SK-N-SH treated with all-trans-retinoic acid at 6 μM for 48 hours (cell line): ENCODE data around the gene TRIM2.

ENCODE experiments used
- ATAC-seq: fragments of 200-7000 bp; cut with Tn5 transposase; 3 replicates; pipeline ENCODE4 v1.9.1; 2020; ENCODE audit warnings: mild to moderate bottlenecking, moderate library complexity
- ARNTL ChIP-seq: fragments of 450-650 bp; formaldehyde crosslinking; IDR thresholded peaks from 2 replicates; pipeline ENCODE4 v1.5.0; 2020; ENCODE audit warnings: low read depth, mild to moderate bottlenecking, moderate library complexity, borderline replicate concordance
- BACH2 ChIP-seq: fragments of 250-450 bp; sonication (Bioruptor Pico); IDR thresholded peaks from 2 replicates; pipeline ENCODE4 v1.9.0; 2021; ENCODE audit warnings: mild to moderate bottlenecking, borderline replicate concordance
- CSDC2 ChIP-seq: fragments of 250-450 bp; sonication (Bioruptor Pico); IDR thresholded peaks from 2 replicates; pipeline ENCODE4 v1.5.0; 2020; ENCODE audit warnings: mild to moderate bottlenecking, moderate library complexity
- ESRRG ChIP-seq: fragments of 250-450 bp; sonication (Bioruptor Pico); IDR thresholded peaks from 2 replicates; pipeline ENCODE4 v1.6.1; 2021; ENCODE audit warnings: mild to moderate bottlenecking
- ISL1 ChIP-seq: fragments of 250-450 bp; sonication (Bioruptor Pico); IDR thresholded peaks from 2 replicates; pipeline ENCODE4 v2.1.2; 2022; ENCODE audit warnings: mild to moderate bottlenecking, moderate library complexity
- OSR1 ChIP-seq: fragments of 250-450 bp; sonication (Bioruptor Pico); IDR thresholded peaks from 2 replicates; pipeline ENCODE4 v1.8.0; 2022; ENCODE audit warnings: moderate library complexity, mild to moderate bottlenecking, inconsistent platforms
- PPARA ChIP-seq: fragments of 250-450 bp; sonication (Bioruptor Pico); IDR thresholded peaks from 2 replicates; pipeline ENCODE4 v1.5.0; 2020; ENCODE audit warnings: mild to moderate bottlenecking, borderline replicate concordance
- RARB ChIP-seq: fragments of 250-450 bp; sonication (Bioruptor Pico); IDR thresholded peaks from 2 replicates; pipeline ENCODE4 v1.8.0; 2021; ENCODE audit warnings: mild to moderate bottlenecking, moderate library complexity
- TCF4 ChIP-seq: fragments of 250-450 bp; sonication (Bioruptor Pico); IDR thresholded peaks from 2 replicates; pipeline ENCODE4 v1.8.0; 2021; ENCODE audit warnings: mild to moderate bottlenecking, moderate library complexity, borderline replicate concordance
- TOX ChIP-seq: fragments of 250-450 bp; sonication (Bioruptor Pico); IDR thresholded peaks from 2 replicates; pipeline ENCODE4 v1.8.0; 2021; ENCODE audit warnings: mild to moderate bottlenecking, moderate library complexity, borderline replicate concordance
- ZC3H10 ChIP-seq: fragments of 250-450 bp; sonication (Bioruptor Pico); IDR thresholded peaks from 2 replicates; pipeline ENCODE4 v1.5.1; 2021; ENCODE audit warnings: mild to moderate bottlenecking, moderate library complexity
- ZFP3 ChIP-seq: fragments of 250-450 bp; sonication (Bioruptor Pico); IDR thresholded peaks from 2 replicates; pipeline ENCODE4 v1.5.0; 2020; ENCODE audit warnings: mild to moderate bottlenecking, moderate library complexity
- ZFP30 ChIP-seq: fragments of 450-650 bp; formaldehyde crosslinking; IDR thresholded peaks from 2 replicates; pipeline ENCODE4 v1.5.0; 2022; ENCODE audit warnings: mild to moderate bottlenecking, moderate library complexity
- ZNF70 ChIP-seq: fragments of 450-650 bp; formaldehyde crosslinking; IDR thresholded peaks from 2 replicates; pipeline ENCODE4 v1.5.0; 2020; ENCODE audit warnings: mild to moderate bottlenecking, moderate library complexity
- TF ChIP-seq, protein P1 (sequence below): fragments of 250-450 bp; sonication (Bioruptor Pico); IDR thresholded peaks from 2 replicates; pipeline ENCODE4 v1.8.0; 2020; ENCODE audit warnings: mild to moderate bottlenecking, moderate library complexity, borderline replicate concordance
- TF ChIP-seq, protein P2 (sequence below): fragments of 250-450 bp; sonication (Bioruptor Pico); IDR thresholded peaks from 2 replicates; pipeline ENCODE4 v1.5.1; 2020; ENCODE audit warnings: low read depth, mild to moderate bottlenecking, moderate library complexity
- TF ChIP-seq, protein P3 (sequence below): fragments of 250-450 bp; sonication (Bioruptor Pico); IDR thresholded peaks from 2 replicates; pipeline ENCODE4 v1.5.0; 2020; ENCODE audit warnings: mild to moderate bottlenecking, moderate library complexity
- TF ChIP-seq, protein P4 (sequence below): fragments of 250-450 bp; sonication (Bioruptor Pico); IDR thresholded peaks from 2 replicates; pipeline ENCODE4 v1.5.1; 2021; ENCODE audit warnings: mild to moderate bottlenecking, moderate library complexity
- TF ChIP-seq, protein P5 (sequence below): fragments of 250-450 bp; sonication (Bioruptor Pico); IDR thresholded peaks from 2 replicates; pipeline ENCODE4 v1.8.0; 2021; ENCODE audit warnings: low read depth, mild to moderate bottlenecking, moderate library complexity, borderline replicate concordance

The TRIM2 gene

DNA sequence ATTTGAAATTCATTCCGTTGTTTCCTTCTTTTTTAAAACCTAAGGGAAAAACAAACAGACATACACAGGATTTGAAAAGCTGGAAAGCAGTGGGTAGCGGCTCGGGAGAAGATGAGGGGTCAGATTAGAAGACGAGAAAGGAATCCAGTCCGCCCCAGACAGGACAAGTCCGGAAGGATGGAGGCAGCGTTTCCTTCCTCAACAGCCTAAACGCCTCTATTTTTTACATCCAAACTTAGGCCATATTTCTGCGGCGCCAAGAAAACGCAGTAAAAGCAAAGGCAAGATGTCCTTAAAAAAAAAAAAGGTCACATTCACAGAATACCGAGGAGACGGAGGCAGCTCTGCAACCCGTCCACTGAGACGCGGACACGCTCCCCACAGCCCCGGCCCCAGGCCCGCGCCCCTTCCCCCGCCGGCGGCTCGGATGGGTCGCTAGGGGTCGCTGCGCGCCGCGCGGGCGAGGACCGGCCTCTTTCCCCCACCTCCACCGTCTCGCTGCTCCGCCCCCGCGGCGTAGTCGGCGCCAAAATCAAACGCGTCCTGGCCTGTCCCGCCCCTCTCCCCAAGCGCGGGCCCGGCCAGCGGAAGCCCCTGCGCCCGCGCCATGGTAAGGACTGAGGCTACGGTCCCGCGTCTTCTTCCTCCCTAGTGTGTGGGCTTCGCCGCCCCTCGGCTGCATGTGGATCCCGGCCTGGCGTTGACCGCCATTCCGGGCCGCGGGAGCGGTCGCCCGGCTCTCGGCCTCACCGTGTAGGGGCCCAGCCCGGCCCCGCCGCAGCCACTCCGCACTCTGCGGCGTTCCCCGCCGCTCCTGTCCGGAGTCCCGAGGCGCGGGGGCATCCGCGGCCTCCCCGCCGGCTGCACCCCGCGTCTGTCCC lies 140.1 kb downstream of the TRIM2 start, which contains the start of gene MND1:
MND1 (plus strand) TSS at position 558 of the 881 bp plus-strand sequence; CDS start at position 608, 50 bp downstream.
- peak; percentile 86 for ATAC-seq
- TF ChIP-seq PPARA (CRISPR knock-in tag) = 0 out of 2 replicates have a peak, but pooled peaks have one; percentile 5
- no peak for TF ChIP-seq ISL1 (CRISPR knock-in tag)

DNA sequence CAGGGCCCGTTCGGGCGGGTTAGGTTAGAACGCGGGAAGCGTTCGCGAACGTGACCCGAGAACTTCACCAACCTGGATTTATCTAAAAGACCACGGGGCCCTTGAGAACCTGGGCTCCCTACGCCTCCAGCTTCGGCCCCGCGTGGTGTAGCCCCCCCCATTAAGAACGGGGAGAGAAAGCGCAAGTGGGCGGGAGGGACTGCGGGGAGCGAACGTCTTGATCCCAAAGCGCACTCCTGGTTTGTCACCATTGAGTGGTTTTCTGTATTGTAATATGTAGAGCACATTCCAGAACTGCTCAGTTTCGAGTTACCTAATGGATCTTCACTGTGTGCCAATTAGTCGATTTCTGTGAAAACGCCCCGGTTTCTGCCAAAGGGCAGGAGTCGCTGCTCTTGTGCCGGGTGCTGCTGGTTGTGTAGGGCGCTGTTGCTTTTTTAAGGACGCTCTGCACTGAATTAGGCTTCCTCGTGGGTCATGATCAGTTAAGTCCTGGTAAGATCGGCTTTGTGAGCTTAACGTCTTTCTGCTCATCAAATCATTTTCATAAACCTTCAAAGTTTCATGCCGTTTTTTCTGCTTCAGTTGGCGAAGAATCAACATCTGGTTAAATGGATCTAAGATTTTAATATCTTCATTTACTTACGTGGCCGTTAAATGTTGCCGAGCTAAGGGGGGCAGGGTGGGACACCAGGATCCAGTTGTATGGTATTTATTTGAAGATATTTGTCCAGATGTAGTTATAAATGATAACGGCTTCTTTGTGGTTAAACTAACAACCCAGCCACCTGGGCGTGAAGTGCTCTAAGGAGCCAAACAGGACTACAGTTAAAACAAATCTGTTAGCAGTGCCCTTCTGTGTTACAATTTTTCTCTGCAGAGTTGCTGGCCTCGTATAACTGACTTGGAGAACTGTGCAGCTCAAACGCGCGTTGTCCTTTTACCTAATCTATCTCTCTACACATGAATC lies 141.1 kb downstream of the TRIM2 start:
- peak; percentile 71 for ATAC-seq
- TF ChIP-seq TOX (CRISPR knock-in tag) (no peak), ESRRG (CRISPR knock-in tag) (no peak), ZFP3 (no peak), OSR1 (CRISPR knock-in tag) (no peak)
- TF ChIP-seq, protein P1, sequence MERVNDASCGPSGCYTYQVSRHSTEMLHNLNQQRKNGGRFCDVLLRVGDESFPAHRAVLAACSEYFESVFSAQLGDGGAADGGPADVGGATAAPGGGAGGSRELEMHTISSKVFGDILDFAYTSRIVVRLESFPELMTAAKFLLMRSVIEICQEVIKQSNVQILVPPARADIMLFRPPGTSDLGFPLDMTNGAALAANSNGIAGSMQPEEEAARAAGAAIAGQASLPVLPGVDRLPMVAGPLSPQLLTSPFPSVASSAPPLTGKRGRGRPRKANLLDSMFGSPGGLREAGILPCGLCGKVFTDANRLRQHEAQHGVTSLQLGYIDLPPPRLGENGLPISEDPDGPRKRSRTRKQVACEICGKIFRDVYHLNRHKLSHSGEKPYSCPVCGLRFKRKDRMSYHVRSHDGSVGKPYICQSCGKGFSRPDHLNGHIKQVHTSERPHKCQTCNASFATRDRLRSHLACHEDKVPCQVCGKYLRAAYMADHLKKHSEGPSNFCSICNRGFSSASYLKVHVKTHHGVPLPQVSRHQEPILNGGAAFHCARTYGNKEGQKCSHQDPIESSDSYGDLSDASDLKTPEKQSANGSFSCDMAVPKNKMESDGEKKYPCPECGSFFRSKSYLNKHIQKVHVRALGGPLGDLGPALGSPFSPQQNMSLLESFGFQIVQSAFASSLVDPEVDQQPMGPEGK (CRISPR knock-in tag) = 0 out of 2 replicates have a peak, but pooled peaks have one; percentile 41
- TF ChIP-seq, all 23 proteins: peak for 1

DNA sequence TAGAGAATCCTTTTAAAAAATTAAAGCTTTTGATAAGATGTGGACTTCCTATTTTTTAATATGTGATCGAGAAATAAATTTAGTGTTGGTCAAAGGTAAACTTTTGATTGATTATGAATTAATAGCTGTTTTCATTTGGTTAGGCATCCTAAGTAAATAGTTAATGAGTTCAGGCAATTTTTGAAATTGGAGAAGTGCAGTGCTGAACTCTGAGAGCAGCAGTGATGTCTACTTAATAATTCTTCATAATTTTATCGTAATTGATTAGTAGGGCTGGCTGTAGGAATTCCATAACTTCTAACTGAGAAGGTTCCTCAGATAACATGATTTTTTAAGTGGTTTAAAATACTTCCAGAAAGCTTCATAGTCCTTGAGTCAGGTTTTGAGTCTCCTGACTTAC lies 141.8 kb downstream of the TRIM2 start:
- no peak for ATAC-seq
- TF ChIP-seq TOX (CRISPR knock-in tag) (no peak), ARNTL (CRISPR knock-in tag) (no peak), PPARA (CRISPR knock-in tag) (no peak), CSDC2 (CRISPR knock-in tag) (no peak), ESRRG (CRISPR knock-in tag) (no peak), BACH2 (no peak), ZFP30 (no peak), ZC3H10 (CRISPR knock-in tag) (no peak), ISL1 (CRISPR knock-in tag) (no peak), RARB (CRISPR knock-in tag) (no peak), TCF4 (no peak), ZNF70 (no peak)
- TF ChIP-seq, protein P2, sequence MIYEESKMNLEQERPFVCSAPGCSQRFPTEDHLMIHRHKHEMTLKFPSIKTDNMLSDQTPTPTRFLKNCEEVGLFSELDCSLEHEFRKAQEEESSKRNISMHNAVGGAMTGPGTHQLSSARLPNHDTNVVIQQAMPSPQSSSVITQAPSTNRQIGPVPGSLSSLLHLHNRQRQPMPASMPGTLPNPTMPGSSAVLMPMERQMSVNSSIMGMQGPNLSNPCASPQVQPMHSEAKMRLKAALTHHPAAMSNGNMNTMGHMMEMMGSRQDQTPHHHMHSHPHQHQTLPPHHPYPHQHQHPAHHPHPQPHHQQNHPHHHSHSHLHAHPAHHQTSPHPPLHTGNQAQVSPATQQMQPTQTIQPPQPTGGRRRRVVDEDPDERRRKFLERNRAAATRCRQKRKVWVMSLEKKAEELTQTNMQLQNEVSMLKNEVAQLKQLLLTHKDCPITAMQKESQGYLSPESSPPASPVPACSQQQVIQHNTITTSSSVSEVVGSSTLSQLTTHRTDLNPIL (CRISPR knock-in tag) = no peak
- TF ChIP-seq, protein P3, sequence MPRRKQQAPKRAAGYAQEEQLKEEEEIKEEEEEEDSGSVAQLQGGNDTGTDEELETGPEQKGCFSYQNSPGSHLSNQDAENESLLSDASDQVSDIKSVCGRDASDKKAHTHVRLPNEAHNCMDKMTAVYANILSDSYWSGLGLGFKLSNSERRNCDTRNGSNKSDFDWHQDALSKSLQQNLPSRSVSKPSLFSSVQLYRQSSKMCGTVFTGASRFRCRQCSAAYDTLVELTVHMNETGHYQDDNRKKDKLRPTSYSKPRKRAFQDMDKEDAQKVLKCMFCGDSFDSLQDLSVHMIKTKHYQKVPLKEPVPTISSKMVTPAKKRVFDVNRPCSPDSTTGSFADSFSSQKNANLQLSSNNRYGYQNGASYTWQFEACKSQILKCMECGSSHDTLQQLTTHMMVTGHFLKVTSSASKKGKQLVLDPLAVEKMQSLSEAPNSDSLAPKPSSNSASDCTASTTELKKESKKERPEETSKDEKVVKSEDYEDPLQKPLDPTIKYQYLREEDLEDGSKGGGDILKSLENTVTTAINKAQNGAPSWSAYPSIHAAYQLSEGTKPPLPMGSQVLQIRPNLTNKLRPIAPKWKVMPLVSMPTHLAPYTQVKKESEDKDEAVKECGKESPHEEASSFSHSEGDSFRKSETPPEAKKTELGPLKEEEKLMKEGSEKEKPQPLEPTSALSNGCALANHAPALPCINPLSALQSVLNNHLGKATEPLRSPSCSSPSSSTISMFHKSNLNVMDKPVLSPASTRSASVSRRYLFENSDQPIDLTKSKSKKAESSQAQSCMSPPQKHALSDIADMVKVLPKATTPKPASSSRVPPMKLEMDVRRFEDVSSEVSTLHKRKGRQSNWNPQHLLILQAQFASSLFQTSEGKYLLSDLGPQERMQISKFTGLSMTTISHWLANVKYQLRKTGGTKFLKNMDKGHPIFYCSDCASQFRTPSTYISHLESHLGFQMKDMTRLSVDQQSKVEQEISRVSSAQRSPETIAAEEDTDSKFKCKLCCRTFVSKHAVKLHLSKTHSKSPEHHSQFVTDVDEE (CRISPR knock-in tag) = no peak
- TF ChIP-seq, protein P4, sequence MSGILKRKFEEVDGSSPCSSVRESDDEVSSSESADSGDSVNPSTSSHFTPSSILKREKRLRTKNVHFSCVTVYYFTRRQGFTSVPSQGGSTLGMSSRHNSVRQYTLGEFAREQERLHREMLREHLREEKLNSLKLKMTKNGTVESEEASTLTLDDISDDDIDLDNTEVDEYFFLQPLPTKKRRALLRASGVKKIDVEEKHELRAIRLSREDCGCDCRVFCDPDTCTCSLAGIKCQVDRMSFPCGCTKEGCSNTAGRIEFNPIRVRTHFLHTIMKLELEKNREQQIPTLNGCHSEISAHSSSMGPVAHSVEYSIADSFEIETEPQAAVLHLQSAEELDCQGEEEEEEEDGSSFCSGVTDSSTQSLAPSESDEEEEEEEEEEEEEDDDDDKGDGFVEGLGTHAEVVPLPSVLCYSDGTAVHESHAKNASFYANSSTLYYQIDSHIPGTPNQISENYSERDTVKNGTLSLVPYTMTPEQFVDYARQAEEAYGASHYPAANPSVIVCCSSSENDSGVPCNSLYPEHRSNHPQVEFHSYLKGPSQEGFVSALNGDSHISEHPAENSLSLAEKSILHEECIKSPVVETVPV (CRISPR knock-in tag) = no peak
- TF ChIP-seq, protein P5, sequence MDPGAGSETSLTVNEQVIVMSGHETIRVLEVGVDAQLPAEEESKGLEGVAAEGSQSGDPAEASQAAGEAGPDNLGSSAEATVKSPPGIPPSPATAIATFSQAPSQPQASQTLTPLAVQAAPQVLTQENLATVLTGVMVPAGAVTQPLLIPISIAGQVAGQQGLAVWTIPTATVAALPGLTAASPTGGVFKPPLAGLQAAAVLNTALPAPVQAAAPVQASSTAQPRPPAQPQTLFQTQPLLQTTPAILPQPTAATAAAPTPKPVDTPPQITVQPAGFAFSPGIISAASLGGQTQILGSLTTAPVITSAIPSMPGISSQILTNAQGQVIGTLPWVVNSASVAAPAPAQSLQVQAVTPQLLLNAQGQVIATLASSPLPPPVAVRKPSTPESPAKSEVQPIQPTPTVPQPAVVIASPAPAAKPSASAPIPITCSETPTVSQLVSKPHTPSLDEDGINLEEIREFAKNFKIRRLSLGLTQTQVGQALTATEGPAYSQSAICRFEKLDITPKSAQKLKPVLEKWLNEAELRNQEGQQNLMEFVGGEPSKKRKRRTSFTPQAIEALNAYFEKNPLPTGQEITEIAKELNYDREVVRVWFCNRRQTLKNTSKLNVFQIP (CRISPR knock-in tag) = no peak
